PFSK-1 (cell line): ENCODE results near the gene SORL1-AS1.

ENCODE experiments used
- FOXP2 ChIP-seq: optimal IDR thresholded peaks from 2 replicates; pipeline ENCODE3; 2011; ENCODE audit warnings: borderline replicate concordance, control low read depth, inconsistent platforms; ENCODE audit not compliant: insufficient read depth; ENCODE audit errors: extremely low read length, extremely low read depth
- POLR2AphosphoS5 ChIP-seq: IDR thresholded peaks from 2 replicates; pipeline ENCODE4 v1.6.1; 2012; ENCODE audit warnings: low read depth, mild to moderate bottlenecking, control low read depth, low read length, moderate library complexity
- REST ChIP-seq, 2 experiments: IDR thresholded peaks; 2 replicates each; pipeline versions ENCODE4 v1.6.1 to v1.8.0; 2011 to 2012; ENCODE audit warnings: low read depth in 2 of 2, low read length in 2 of 2, control low read depth in 1 of 2, inconsistent platforms in 1 of 2, mild to moderate bottlenecking in 1 of 2, moderate library complexity in 1 of 2; ENCODE audit not compliant: insufficient read depth in 1 of 2
- SIN3A ChIP-seq: IDR thresholded peaks from 2 replicates; pipeline ENCODE4 v1.6.1; 2012; ENCODE audit warnings: mild to moderate bottlenecking, low read length, moderate library complexity, borderline replicate concordance; ENCODE audit not compliant: insufficient read depth
- TAF1 ChIP-seq: IDR thresholded peaks from 2 replicates; pipeline ENCODE4 v1.6.1; 2012; ENCODE audit warnings: low read length, control low read depth, borderline replicate concordance; ENCODE audit not compliant: insufficient read depth

SORL1-AS1 gene

GRCh38 chr11:121444526-121444925, 8.2 kb downstream of the SORL1-AS1 start:
- TF ChIP-seq POLR2AphosphoS5, result no peak
- no peak for TF ChIP-seq TAF1
- TF ChIP-seq REST (IDR thresholded peaks at IDR 0.05; ENCODE audit: insufficient read depth in 1 of 2, low read depth in 2 of 2, low read length in 2 of 2), result no peak
- TF ChIP-seq FOXP2, result no peak
- no peak for TF ChIP-seq SIN3A

GRCh38 chr11:121443688-121444275, 9.0 kb downstream of the SORL1-AS1 start:
- no peak for TF ChIP-seq TAF1
- no peak for TF ChIP-seq POLR2AphosphoS5
- TF ChIP-seq REST (IDR thresholded peaks at IDR 0.05; ENCODE audit: insufficient read depth in 1 of 2, low read depth in 2 of 2, low read length in 2 of 2), result no peak
- TF ChIP-seq FOXP2, result no peak
- no peak for TF ChIP-seq SIN3A

GRCh38 chr11:121441521-121441920, 11.2 kb downstream of the SORL1-AS1 start:
- no peak for TF ChIP-seq REST (IDR thresholded peaks at IDR 0.05; ENCODE audit: insufficient read depth in 1 of 2, low read depth in 2 of 2, low read length in 2 of 2)
- TF ChIP-seq POLR2AphosphoS5, result no peak
- TF ChIP-seq FOXP2, result no peak
- no peak for TF ChIP-seq TAF1
- no peak for TF ChIP-seq SIN3A

GRCh38 chr11:121439759-121440158, 13.0 kb downstream of the SORL1-AS1 start:
- no peak for TF ChIP-seq FOXP2
- TF ChIP-seq POLR2AphosphoS5, result no peak
- no peak for TF ChIP-seq TAF1

DNA sequence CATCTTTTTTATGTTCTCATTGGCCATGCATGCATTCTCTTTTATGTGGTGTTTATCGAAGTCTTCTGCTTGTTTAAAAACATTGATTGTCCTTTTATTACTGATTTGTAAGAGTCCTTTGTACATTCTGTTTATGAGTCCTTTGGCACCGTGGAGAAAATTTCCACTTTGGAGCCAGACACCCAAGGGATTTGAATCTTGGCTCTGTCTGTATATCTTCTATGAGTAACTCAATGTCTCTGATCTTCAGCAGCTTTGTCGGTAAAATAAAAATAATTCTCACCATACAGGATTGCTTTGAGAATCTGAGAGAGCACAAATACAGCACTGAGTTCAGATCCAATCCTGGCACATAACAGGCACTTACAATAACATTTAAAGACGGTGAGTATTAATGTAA, 13.4 kb downstream of the SORL1-AS1 start:
- TF ChIP-seq REST (IDR thresholded peaks at IDR 0.05; ENCODE audit: insufficient read depth in 1 of 2, low read depth in 2 of 2, low read length in 2 of 2) (no peak), FOXP2 (no peak), TAF1 (no peak), SIN3A (no peak), POLR2AphosphoS5 (no peak)
